Measurements from ENCODE around the gene MYO1A.
A peak's percentile ranks its signal among the peaks of the same experiment; 100 is the strongest.

Gene MYO1A

DNA sequence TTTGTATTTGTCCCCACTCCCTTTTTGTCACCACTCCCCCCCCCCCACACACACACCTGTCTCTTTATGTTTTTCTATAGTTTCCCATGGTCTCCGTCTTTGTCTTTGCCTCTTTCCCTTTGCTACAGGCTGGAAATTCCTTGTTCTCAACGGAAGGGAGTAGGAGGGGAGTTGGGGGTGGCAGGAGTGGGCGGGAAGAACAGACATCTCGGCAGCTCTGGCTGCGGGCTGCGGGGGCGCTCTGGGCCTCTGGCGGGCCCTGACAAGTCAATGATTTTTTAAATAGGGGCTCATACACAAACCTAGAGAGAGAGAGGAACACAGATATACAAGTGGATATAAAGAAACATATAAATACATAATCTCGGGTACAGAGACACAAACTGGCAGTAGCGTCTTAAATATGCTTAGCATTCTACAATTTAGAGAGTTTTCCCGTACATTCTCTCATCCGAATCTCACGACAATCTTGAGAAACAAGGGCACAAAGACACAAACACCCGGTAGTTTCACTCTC is 36.6 kb upstream of the MYO1A start:
- ChIA-PET POLR2A (interaction anchor here (0.6 to 4.5 kb wide), 5 partner anchors 8 to 163 kb away, joined by 3 to 53 read pairs (median 6); partner anchors contain the start of genes LRP1 and NEMP1), CTCF (interaction anchor here (1.6 kb wide), 1 partner anchor 25 kb away, joined by 5 read pairs; the partner anchor contains the start of gene STAT6)
- H3K36me3 ChIP-seq (ENCODE audit: control insufficient read depth in 2 of 2, insufficient read depth in 1 of 2, low read length in 2 of 2) = peaks cover 0 to 10% of the 10 kb centered on the region in 2 experiments; a peak in 1 of 3 replicates
- H3K27ac ChIP-seq (ENCODE audit: extremely low read depth, low read depth, low read length) = peak overlapping the region; percentile 86
- peaks cover 12% of the 10 kb centered on the region for H3K4me1 ChIP-seq (ENCODE audit: control insufficient read depth, insufficient read depth, low read length)
- H3K9me3 ChIP-seq (ENCODE audit: control insufficient read depth, insufficient read depth, low read depth, low read length) = no peaks in the 10 kb centered on the region
- H3K4me3 ChIP-seq (ENCODE audit: low read depth, low read length) = peak overlapping the region; percentile 55
- TF ChIP-seq ZNF433 (tag by site-specific recombination; IDR thresholded peaks at IDR 0.05; ENCODE audit: low read depth) (no peak), REST (tag by site-specific recombination; IDR thresholded peaks at IDR 0.05) (no peak), ZBTB48 (tag by site-specific recombination; IDR thresholded peaks at IDR 0.05) (peak; percentile 11; the same call in 1 of the 2 replicates), KLF9 (tag by site-specific recombination; IDR thresholded peaks at IDR 0.05; ENCODE audit: low read depth) (0 out of 2 replicates have a peak, but pooled peaks have one; percentile 11), ZNF837 (tag by site-specific recombination; IDR thresholded peaks at IDR 0.05) (no peak), FEZF1 (tag by site-specific recombination; IDR thresholded peaks at IDR 0.05) (no peak), ZBTB26 (tag by site-specific recombination; optimal IDR thresholded peaks at IDR 0.05) (no peak), ZNF140 (tag by site-specific recombination; IDR thresholded peaks at IDR 0.05) (no peak), ZBTB1 (tag by site-specific recombination; IDR thresholded peaks at IDR 0.05) (no peak), ZNF610 (tag by site-specific recombination; IDR thresholded peaks at IDR 0.05; ENCODE audit: borderline replicate concordance) (no peak), ZNF76 (tag by site-specific recombination; IDR thresholded peaks at IDR 0.05; ENCODE audit: borderline replicate concordance, low read depth) (no peak), ZSCAN30 (tag by site-specific recombination; IDR thresholded peaks at IDR 0.05) (no peak), ZNF596 (tag by site-specific recombination; IDR thresholded peaks at IDR 0.05) (no peak), YY1 (tag by site-specific recombination; IDR thresholded peaks at IDR 0.05) (no peak), ZNF404 (tag by site-specific recombination; IDR thresholded peaks at IDR 0.05) (no peak), ZNF274 (IDR thresholded peaks at IDR 0.05; ENCODE audit: low read length) (no peak), ZNF274 (tag by site-specific recombination; IDR thresholded peaks at IDR 0.05; ENCODE audit: borderline replicate concordance) (no peak), ZNF548 (tag by site-specific recombination; IDR thresholded peaks at IDR 0.05) (no peak), ZNF311 (tag by site-specific recombination; IDR thresholded peaks at IDR 0.05; ENCODE audit: borderline replicate concordance) (no peak), ZNF585B (tag by site-specific recombination; IDR thresholded peaks at IDR 0.05) (no peak), SP2 (tag by site-specific recombination; IDR thresholded peaks at IDR 0.05) (peak; percentile 4), ZNF747 (tag by site-specific recombination; IDR thresholded peaks at IDR 0.05) (no peak)
- TF ChIP-seq, protein P1, sequence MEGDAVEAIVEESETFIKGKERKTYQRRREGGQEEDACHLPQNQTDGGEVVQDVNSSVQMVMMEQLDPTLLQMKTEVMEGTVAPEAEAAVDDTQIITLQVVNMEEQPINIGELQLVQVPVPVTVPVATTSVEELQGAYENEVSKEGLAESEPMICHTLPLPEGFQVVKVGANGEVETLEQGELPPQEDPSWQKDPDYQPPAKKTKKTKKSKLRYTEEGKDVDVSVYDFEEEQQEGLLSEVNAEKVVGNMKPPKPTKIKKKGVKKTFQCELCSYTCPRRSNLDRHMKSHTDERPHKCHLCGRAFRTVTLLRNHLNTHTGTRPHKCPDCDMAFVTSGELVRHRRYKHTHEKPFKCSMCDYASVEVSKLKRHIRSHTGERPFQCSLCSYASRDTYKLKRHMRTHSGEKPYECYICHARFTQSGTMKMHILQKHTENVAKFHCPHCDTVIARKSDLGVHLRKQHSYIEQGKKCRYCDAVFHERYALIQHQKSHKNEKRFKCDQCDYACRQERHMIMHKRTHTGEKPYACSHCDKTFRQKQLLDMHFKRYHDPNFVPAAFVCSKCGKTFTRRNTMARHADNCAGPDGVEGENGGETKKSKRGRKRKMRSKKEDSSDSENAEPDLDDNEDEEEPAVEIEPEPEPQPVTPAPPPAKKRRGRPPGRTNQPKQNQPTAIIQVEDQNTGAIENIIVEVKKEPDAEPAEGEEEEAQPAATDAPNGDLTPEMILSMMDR (tag by site-specific recombination; IDR thresholded peaks at IDR 0.05) = peak; percentile 63; the same call in 1 of the 2 replicates
- TF ChIP-seq, protein P2, sequence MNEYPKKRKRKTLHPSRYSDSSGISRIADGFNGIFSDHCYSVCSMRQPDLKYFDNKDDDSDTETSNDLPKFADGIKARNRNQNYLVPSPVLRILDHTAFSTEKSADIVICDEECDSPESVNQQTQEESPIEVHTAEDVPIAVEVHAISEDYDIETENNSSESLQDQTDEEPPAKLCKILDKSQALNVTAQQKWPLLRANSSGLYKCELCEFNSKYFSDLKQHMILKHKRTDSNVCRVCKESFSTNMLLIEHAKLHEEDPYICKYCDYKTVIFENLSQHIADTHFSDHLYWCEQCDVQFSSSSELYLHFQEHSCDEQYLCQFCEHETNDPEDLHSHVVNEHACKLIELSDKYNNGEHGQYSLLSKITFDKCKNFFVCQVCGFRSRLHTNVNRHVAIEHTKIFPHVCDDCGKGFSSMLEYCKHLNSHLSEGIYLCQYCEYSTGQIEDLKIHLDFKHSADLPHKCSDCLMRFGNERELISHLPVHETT (tag by site-specific recombination; IDR thresholded peaks at IDR 0.05) = no peak
- TF ChIP-seq, protein P3, sequence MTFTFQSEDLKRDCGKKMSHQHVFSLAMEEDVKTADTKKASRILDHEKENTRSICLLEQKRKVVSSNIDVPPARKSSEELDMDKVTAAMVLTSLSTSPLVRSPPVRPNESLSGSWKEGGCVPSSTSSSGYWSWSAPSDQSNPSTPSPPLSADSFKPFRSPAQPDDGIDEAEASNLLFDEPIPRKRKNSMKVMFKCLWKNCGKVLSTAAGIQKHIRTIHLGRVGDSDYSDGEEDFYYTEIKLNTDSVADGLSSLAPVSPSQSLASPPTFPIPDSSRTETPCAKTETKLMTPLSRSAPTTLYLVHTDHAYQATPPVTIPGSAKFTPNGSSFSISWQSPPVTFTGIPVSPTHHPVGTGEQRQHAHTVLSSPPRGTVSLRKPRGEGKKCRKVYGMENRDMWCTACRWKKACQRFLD (tag by site-specific recombination; IDR thresholded peaks at IDR 0.05) = no peak
- TF ChIP-seq, protein P4, sequence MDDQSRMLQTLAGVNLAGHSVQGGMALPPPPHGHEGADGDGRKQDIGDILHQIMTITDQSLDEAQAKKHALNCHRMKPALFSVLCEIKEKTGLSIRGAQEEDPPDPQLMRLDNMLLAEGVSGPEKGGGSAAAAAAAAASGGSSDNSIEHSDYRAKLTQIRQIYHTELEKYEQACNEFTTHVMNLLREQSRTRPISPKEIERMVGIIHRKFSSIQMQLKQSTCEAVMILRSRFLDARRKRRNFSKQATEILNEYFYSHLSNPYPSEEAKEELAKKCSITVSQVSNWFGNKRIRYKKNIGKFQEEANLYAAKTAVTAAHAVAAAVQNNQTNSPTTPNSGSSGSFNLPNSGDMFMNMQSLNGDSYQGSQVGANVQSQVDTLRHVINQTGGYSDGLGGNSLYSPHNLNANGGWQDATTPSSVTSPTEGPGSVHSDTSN (CRISPR knock-in tag; IDR thresholded peaks at IDR 0.05) = no peak
- TF ChIP-seq, protein P5, sequence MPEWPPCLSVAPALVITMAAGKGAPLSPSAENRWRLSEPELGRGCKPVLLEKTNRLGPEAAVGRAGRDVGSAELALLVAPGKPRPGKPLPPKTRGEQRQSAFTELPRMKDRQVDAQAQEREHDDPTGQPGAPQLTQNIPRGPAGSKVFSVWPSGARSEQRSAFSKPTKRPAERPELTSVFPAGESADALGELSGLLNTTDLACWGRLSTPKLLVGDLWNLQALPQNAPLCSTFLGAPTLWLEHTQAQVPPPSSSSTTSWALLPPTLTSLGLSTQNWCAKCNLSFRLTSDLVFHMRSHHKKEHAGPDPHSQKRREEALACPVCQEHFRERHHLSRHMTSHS (tag by site-specific recombination; IDR thresholded peaks at IDR 0.05) = no peak

Data from HEK293 (cell line).